AML-193 (cell line): ENCODE results near the gene ARHGAP26.
A peak's percentile ranks its signal among the peaks of the same experiment; 100 is the strongest.

Source experiments
- DNase-seq, 2 experiments: peaks; one replicate each; lab custom pipeline; 2025; lab: John Stamatoyannopoulos, UW

Gene ARHGAP26

GRCh38 chr5:142748568-142749249 is 21.5 kb upstream of the ARHGAP26 start:
- peak; percentile 14 to 27 for DNase-seq

DNA sequence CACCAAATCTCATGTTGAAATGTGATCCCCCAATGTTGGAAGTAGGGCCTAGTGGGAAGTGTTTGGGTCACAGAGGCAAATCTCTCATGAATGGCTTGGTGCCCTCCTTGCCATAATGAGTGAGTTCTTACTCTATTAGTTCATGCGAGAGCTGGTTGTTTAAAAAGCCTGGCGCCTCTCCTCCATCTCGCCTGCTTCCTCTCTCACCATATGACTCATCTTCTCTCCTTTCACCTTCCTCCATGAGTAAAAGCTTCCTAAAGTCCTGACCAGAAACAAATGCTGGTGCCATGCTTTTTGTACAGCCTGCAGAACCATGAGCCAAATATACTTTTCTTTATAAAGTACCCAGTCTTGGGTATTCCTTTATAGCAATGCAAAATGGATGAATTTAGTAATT is 20.9 kb upstream of the ARHGAP26 start:
- DNase-seq = peak; percentile 16 to 25

DNA sequence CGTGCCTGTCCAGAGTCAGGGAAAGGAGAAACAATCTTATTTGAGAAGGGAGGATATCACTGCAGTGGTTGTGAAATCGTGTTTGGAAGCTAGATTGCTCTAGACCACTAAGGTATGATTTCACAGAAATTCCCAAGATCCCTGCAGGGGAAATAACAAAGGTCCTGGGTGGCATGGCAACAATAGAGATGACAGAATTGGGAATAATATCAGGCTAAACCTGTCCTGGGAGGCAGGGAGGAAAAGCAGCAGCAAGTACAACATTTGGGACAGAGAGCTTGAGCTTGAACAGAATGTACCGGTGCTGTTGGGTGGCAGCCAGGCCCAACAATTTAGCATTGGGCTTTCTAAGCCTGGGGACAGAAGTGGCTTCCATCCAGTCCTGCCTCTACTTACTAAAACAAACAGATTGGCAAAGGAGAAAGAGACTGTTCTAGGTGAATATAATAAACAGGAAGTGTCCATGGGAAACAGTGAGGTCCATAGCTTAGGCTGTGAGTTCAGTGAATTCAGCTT is 17.0 kb upstream of the ARHGAP26 start:
- no peak for DNase-seq

- DNase-seq = no peak
Measured at GRCh38 chr5:142754031-142754430, 16.1 kb upstream of the ARHGAP26 start.

- no peak for DNase-seq
Measured at GRCh38 chr5:142756576-142756975, 13.6 kb upstream of the ARHGAP26 start.

DNA sequence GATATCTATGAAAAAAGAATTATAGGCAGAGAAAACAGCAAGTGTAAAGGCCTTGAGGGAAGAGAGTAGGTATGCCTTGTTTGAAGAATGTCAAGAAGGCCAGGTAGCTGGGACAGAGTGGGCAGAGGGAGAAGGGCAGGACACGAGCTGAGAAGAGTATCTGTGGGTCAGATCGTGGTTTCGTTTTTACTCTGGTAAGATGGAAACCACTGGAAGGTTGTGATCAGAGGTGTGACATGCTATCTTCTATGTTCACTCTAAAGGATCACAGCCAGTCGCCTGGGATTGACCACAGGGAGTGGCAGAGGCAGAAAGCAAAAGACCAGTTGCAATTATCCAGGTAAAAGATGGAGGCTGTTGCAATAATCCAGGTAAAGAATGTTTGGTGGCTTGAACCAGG is 12.6 kb upstream of the ARHGAP26 start:
- DNase-seq = no peak

GRCh38 chr5:142758062-142758795 is 11.9 kb upstream of the ARHGAP26 start:
- DNase-seq = peak; percentile 75 to 81

- no peak for DNase-seq
Measured at GRCh38 chr5:142758796-142759145, 11.4 kb upstream of the ARHGAP26 start.

DNA sequence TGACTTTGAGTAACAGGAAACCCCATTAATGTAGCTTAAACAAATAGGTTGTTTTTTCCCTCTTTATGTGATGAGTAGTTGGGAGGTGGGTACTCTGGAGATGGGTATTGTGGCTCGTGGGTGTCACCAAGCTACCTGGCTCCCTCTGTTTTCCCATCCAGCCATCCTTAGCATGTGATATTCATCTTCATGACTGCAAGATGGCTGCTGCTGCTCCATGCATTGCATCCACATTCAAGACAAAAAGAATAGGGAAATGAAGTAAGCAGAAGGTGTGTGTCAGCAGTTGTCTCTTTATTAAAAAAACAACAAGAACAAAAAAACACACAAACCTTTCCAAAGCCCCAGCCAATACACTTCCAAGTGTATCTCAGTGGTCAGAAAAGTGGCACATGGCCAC is 6.5 kb upstream of the ARHGAP26 start:
- DNase-seq = no peak

DNA sequence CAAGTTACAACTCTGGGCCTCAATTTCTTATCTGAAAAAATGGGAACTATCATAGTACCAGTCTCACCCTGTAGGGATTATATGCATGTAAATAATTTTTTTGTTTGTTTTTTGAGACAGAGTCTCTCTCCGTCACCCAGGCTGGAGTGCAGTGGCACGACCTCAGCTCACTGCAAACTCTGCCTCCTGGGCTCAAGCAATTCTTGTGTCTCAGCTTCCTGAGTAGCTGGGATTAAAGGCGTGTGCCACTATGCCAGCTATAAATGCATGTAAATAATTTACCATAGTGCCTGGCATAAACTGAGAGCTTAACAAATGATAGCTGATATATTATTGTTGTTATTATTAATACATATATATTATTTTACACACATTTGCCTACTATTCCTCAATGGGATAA is 3.0 kb upstream of the ARHGAP26 start:
- DNase-seq = no peak

GRCh38 chr5:142767911-142768310 is 2.3 kb upstream of the ARHGAP26 start:
- DNase-seq = no peak

- peak; percentile 30 to 32 for DNase-seq
Measured at GRCh38 chr5:142769251-142769792, 855 bp upstream of the ARHGAP26 start.

DNA sequence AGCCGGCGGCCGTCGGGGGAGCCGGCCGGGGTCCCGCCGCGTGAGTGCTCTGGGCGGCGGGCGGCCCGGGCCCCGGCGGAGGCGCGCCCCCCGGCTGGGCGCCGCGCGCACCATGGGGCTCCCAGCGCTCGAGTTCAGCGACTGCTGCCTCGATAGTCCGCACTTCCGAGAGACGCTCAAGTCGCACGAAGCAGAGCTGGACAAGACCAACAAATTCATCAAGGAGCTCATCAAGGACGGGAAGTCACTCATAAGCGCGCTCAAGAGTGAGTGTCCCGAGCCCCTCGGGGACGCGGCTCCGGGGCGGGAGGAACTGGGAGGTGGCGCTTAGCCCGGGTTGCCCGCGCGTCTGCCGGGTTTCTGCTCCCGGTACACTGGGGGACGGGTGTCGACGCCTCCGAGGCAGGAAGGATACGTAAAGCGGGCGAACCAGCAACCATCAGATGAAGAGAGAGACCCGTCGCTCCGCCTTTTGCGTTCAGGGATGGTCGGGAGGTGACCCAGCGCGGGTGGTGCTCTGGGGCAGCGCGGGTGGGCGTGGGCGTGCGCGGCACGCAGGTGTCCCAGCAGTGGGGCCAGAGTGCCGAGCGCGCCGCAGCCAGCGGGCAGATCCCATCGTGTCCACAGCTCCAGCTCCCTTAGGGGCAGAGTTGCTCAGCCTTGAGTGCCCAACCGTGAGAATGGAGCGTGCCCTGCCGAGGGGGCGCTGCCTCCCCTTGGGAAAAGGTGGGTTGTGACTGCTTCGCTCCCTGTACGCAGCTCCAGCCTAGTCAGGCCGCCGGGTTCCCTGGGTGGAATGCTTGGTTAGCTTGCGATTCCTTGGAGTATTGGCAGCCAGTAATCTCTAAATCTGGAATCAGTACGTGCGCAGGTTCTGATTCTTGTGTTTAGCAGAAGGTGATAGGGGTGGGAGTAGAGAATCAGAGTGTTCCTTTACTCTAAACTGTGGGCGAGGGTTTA is 753 bp downstream of the ARHGAP26 start:
- DNase-seq = no peak

- no peak for DNase-seq
Measured at GRCh38 chr5:142771666-142772065, 1.5 kb downstream of the ARHGAP26 start.

- DNase-seq = no peak
Measured at GRCh38 chr5:142772446-142773293, 2.5 kb downstream of the ARHGAP26 start.

- no peak for DNase-seq
Measured at GRCh38 chr5:142777099-142777498, 6.9 kb downstream of the ARHGAP26 start.

DNA sequence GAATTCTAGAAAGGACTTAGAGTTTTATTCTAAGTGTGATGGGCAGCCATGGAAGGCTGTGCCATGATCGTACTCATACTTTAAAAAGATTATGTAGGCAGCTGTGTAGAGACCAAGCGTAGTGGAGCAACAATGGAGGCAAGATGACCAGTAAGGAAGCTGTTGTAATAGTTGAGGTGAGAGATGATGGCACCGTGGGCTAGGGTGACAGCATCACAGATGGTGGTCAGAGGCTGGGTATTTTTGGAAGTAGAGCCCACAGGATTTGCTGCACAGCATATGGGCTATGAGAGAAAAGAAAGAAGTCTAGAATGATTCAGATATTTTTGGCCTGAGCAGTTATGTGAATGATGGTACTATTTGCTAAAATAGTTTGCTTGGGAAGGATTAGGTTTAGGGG is 7.7 kb downstream of the ARHGAP26 start:
- peak in 1 of 2 experiments; percentile 54 for DNase-seq

DNA sequence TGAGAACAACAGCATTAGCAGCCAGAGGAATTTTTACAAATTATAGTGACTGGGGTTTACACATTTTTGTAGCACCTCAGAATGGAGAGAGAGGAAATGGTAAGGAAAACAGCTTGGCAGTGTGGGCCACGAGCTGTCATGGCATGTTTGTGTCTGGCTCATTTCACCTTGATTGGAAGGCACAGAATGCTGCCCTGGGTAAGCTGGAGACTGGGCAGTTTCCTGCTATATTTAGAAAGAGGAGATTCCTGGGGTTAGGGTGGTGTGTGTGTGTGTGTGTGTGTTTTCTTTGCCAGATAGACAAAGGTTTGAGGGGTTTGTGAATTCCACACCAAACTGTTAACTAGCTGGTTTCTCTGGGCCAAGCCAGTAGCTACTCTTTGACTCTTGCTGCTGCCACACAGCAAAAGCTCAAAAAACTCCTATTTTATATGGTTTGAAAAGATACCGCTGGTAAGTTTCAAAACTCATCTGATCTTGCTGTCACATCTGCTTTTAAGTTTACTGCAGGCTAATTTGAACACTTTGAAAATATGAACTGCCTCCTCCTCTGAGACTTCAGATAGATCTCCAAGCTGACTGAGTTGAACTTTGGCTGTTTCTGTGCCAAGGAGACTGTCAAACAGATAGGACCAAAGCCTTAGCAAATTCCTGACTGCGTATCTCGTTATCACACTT is 9.1 kb downstream of the ARHGAP26 start:
- DNase-seq = no peak

- DNase-seq = no peak
Measured at GRCh38 chr5:142780871-142781270, 10.7 kb downstream of the ARHGAP26 start.

DNA sequence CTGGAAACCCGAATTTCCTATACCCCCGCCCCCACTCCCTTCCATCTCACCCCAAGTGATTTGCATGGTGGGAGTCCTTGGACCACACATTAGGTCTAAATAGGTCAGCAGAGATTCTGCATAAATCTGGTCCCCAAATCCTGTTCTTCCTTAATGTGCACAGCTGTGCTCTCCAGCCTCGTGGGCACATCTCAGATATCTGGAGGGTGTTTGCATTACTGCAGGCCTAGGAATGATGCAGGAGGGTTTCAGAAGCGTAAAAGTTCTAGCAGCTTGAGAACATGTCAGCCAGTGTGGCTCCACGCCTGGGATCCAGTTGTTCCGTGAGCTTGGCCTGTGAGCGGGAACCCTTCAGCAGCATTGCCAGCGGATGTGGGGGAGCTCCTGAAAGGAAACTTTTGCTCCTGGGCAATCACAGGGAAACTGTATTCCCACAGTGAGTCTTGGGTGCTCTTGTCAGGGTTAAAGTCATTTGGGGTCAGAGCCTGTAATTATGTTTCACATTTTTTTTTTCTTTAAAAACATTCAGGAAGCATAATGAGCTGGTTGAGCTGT is 12.9 kb downstream of the ARHGAP26 start:
- DNase-seq = no peak
